Neural progenitor cell (in vitro differentiated cells): ENCODE data around the gene HP.

Experiments used
- CTCF ChIP-seq: fragments of 200-600 bp; sonication (generic); IDR thresholded peaks from 2 replicates; pipeline ENCODE4 v1.5.1; 2017; ENCODE audit warnings: antibody characterized with exemption, mild to moderate bottlenecking
- EZH2phosphoT487 ChIP-seq: fragments of 200-600 bp; sonication (generic); IDR thresholded peaks from 2 replicates; pipeline ENCODE4 v1.6.1; 2017; ENCODE audit warnings: antibody characterized with exemption

DNA sequence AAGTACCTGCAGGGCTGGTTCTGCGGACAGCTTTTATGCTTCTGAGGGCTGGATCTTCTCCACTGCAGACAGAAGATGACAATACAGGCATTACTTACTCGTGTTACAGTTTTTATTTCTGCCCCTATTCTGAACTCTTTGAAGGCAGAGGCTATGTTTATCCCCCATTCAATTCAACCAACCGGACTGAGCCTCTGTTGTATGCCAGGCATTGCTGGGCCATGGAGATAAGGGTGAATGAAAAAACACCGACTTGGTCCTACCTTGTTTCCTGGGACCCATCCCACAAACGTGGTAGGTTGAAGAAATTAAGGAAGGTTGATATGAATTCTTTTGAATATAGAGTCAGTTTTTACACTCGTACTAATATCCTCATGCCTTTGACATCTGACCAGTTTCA is 10.0 kb upstream of the HP start:
- no peak for TF ChIP-seq EZH2phosphoT487
- no peak for TF ChIP-seq CTCF
